SK-N-SH treated with all-trans-retinoic acid at 6 μM for 48 hours (cell line): Measurements from ENCODE around the gene OPA1.

Experiments used
- ARNTL ChIP-seq: fragments of 450-650 bp; formaldehyde crosslinking; IDR thresholded peaks from 2 replicates; pipeline ENCODE4 v1.5.0; 2020; ENCODE audit warnings: low read depth, mild to moderate bottlenecking, moderate library complexity, borderline replicate concordance
- PPARA ChIP-seq: fragments of 250-450 bp; sonication (Bioruptor Pico); IDR thresholded peaks from 2 replicates; pipeline ENCODE4 v1.5.0; 2020; ENCODE audit warnings: mild to moderate bottlenecking, borderline replicate concordance
- SNAI2 ChIP-seq: fragments of 250-450 bp; sonication (Bioruptor Pico); IDR thresholded peaks from 2 replicates; pipeline ENCODE4 v1.5.0; 2020; ENCODE audit warnings: mild to moderate bottlenecking, moderate library complexity
- TCF4 ChIP-seq: fragments of 250-450 bp; sonication (Bioruptor Pico); IDR thresholded peaks from 2 replicates; pipeline ENCODE4 v1.8.0; 2021; ENCODE audit warnings: mild to moderate bottlenecking, moderate library complexity, borderline replicate concordance

DNA sequence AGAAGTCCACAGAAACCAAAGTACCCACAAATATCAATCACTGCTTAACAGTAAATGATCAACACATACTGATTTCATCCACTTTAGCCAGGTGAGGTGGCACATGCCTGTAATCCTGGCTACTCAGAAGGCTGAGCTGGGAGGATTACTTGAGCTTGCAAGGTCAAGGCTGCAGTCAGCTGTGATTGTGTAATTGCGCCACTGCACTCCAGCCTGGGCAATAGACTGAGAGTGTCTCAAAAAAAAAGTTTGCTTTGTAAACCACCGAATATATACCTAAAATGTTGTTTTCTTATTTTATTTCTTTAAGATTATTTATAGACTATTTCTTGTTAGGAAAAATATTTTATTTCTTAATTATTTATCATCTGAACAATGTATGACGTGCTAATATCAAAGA is 29.6 kb upstream of the OPA1 start:
- TF ChIP-seq ARNTL (CRISPR knock-in tag) (no peak), SNAI2 (CRISPR knock-in tag) (no peak), PPARA (CRISPR knock-in tag) (no peak), TCF4 (no peak)
